Stimulated activated memory B cell treated with anti-CD40 and anti-IgM and Interleukin-4, amounts not matched to agents 10 μg/mL and 1 μg/mL and 100 μg/mL, for 72 hours (primary cell): Measurements from ENCODE around the gene ITGB3.
"Not testable (repeated sequence)": the region's sequence is repeated elsewhere in the genome, so short reads cannot be mapped to it uniquely, and the experiment has no call there.

ENCODE experiments used
- ATAC-seq: fragments of 150-1000 bp; cut with Tn5 transposase; 2 replicates; pipeline ENCODE4 v1.10.0; 2021
- H3K27ac Mint-ChIP-seq: one replicate; pipeline ENCODE4 v1.8.0; 2022; ENCODE audit warnings: mild to moderate bottlenecking, mixed read lengths
- H3K27me3 Mint-ChIP-seq: one replicate; pipeline ENCODE4 v1.8.0; 2022; ENCODE audit warnings: mixed read lengths
- H3K36me3 Mint-ChIP-seq: one replicate; pipeline ENCODE4 v1.8.0; 2022; ENCODE audit warnings: mixed read lengths
- H3K4me1 Mint-ChIP-seq: one replicate; pipeline ENCODE4 v1.8.0; 2022; ENCODE audit warnings: mixed read lengths
- H3K4me3 Mint-ChIP-seq: one replicate; pipeline ENCODE4 v1.8.0; 2022; ENCODE audit warnings: mild to moderate bottlenecking, moderate library complexity, mixed read lengths
- H3K9me3 Mint-ChIP-seq: one replicate; pipeline ENCODE4 v1.8.0; 2022; ENCODE audit warnings: mixed read lengths

The ITGB3 gene

DNA sequence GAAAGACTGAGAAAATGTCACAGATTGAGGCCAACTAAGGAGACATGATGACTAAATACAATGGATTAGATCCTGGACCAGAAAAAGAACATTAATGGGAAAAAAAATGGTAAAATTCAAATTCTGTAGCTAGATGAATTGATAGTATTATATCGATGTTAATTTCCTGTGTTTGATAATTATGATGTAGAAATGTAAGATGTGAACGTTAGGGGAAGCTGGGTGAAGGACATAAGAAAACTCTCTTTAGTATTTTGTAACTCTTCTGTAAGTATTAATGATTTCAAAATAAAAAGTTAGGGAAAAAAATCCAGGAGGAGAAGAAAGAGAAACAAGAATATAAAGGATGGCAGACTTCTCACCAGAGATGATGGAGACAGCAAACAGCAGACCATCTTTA, 2.8 kb upstream of the ITGB3 start:
- H3K27me3 Mint-ChIP-seq, result no peaks in the 10 kb centered on the region
- peaks cover 23% of the 10 kb centered on the region for H3K4me1 Mint-ChIP-seq
- H3K36me3 Mint-ChIP-seq, result no peaks in the 10 kb centered on the region
- no peak for ATAC-seq
- peak overlapping the region; percentile 51 for H3K27ac Mint-ChIP-seq
- no peaks in the 10 kb centered on the region for H3K9me3 Mint-ChIP-seq
- H3K4me3 Mint-ChIP-seq, result no peak overlapping the region

DNA sequence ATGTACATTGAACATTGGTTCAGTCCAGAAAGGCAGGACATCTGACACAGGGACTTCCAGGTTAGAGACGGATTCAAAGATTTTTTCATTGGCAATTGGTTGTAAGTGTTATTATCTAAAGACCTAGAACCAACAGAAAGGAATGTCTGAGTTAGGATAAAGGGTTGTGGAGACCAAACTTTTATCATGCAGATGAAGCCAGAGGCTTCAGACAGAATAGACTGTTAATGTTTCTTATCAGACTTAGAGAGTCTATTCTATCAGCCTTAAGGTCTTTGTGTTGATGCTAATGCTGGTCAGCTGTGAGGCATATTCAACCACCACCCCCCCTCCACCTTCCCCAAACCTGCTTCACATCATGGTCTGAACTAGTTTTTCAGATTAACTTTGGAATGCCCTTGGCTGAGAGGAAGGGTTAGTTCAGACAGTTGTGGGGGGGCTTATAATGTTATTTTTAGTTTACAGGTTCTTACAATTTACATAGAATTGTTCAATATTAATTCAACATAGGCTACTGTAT, 2.1 kb upstream of the ITGB3 start:
- no peak for ATAC-seq
- H3K27me3 Mint-ChIP-seq, result no peaks in the 10 kb centered on the region
- H3K4me1 Mint-ChIP-seq, result peaks cover 23% of the 10 kb centered on the region
- H3K27ac Mint-ChIP-seq, result peak overlapping the region; percentile 51
- no peaks in the 10 kb centered on the region for H3K9me3 Mint-ChIP-seq
- no peaks in the 10 kb centered on the region for H3K36me3 Mint-ChIP-seq
- H3K4me3 Mint-ChIP-seq, result no peak overlapping the region

DNA sequence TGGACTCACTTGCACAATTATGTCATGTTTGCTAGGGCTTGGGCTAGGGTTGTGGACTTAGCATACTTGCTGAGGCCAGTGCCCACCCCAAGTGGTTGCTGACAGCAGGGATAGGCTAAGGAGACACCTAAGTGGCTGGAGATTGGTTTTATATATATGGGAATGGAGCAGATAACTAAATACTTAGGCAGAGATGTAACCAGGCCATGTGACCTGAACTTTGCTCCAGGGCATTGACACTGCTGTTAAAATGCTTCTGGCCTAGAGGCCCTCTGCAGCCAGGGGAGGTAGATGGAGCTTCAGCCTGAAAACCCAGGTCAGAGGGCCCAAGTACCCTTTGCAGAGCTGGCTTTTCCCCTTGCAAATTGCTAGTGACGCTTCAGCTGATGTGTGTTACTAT, 1.4 kb upstream of the ITGB3 start:
- ATAC-seq, result no peak
- Mint-ChIP-seq H3K36me3 (no peaks in the 10 kb centered on the region), H3K4me3 (peak overlapping the region; percentile 96), H3K4me1 (peaks cover 23% of the 10 kb centered on the region), H3K27me3 (no peaks in the 10 kb centered on the region), H3K9me3 (no peaks in the 10 kb centered on the region), H3K27ac (no peak overlapping the region)

DNA sequence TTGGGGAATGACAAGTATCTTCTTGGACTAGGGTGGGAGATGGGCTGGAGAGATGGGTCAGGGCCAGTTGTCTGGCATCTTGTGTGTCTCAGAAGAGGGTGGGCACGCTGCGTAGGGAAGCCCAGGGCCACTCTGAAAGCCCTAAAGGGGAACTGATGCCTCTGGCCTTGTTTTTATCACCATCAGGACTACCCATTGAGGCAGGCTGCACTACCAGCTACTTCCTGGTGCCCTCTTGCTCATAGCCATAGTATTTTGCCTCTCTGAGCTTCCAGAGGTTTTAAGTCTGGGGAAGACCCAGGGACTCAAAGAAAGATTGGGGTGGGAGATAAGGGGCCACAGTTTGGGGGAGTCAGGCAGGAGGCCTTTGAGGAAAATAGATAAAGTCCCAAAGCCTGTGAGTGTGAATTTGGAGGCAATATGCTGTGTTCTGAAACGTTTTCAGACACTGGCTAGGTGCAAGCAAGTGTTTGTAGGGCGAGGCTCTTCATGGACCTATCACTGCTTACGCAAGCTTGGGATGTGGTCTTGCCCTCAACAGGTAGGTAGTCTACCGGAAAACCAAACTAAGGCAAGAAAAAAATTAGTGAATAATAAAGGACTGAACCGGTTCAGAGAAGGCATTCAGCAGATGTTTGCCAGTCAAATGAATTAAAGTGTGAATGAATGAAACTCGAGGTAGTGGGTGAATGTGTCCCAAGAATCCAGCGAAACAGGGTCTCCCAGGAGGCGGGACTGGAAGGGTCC, 688 bp upstream of the ITGB3 start:
- no peak for ATAC-seq
- H3K27ac Mint-ChIP-seq, result peak overlapping the region; percentile 67
- H3K9me3 Mint-ChIP-seq, result no peaks in the 10 kb centered on the region
- H3K36me3 Mint-ChIP-seq, result no peaks in the 10 kb centered on the region
- peaks cover under 1% of the 10 kb centered on the region for H3K27me3 Mint-ChIP-seq
- H3K4me3 Mint-ChIP-seq, result peak overlapping the region; percentile 96
- peaks cover 28% of the 10 kb centered on the region for H3K4me1 Mint-ChIP-seq

DNA sequence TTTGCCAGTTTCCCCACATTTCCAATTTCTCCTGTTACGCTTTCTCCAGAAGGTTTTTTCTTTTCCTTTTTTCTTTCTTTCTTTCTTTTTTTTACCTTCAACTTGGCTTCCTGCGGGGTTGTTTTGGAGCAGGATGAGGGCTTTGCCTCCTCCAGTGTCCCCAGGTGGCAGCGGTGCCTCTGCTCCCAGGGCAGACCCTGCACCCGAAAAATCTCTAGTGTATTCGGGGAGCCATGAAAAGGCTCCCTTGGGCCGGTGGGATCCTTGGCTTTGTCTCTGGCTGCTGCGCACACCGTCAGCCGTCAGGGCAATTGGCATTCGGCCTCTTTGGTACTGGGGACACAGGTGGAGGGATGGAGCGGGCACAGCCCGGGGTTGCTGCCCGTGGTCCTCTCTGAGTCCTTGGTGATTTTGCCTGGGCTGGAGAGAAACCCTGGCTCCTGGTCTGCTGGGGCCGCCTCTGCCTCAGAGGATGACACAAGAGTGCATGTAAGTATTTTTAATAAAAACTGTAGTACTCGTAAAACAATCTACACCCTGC, 846 bp downstream of the ITGB3 start:
- H3K4me3 Mint-ChIP-seq, result peak overlapping the region; percentile 96
- H3K27ac Mint-ChIP-seq, result peak overlapping the region; percentile 93
- H3K36me3 Mint-ChIP-seq, result peaks cover 7% of the 10 kb centered on the region
- peaks cover 10% of the 10 kb centered on the region for H3K27me3 Mint-ChIP-seq
- H3K9me3 Mint-ChIP-seq, result no peaks in the 10 kb centered on the region
- no peak for ATAC-seq
- H3K4me1 Mint-ChIP-seq, result peaks cover 34% of the 10 kb centered on the region

DNA sequence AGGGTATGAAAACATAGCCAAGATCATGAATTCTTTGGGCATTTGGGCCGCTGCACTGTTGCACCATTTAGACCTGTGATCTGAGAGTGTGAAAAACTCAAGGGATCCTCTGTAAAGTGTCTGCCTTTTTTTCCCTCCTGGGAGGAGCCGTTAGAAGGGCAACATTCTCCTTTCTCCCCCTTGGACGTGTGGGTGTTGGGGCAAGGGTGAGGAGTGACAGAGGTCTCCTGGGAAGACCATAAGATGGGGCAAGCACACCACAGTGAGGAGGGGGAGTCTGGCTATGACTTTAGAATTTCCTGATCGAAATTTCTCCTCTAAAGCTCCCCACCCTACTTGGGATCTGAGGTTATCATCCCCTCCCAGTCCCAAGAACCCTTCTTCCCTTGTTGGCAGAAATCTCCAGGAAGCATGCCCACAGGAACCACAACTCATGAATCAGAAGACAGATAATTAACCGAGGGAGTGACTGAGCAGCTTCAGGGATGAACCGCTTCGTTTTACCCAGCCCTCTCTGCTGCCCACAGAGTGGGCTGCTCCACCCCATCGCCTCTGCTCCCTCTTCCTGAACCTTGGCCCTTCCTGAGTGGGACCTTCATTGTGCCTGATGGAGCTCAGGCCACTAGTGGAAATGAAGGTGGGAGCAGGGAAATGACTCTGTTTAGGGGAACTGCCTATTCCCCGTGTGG, 4.2 kb downstream of the ITGB3 start:
- Mint-ChIP-seq H3K36me3 (peaks cover 7% of the 10 kb centered on the region), H3K4me3 (no peak overlapping the region), H3K4me1 (peaks cover 29% of the 10 kb centered on the region), H3K27me3 (peaks cover 10% of the 10 kb centered on the region), H3K27ac (no peak overlapping the region), H3K9me3 (no peaks in the 10 kb centered on the region)
- ATAC-seq, result no peak

DNA sequence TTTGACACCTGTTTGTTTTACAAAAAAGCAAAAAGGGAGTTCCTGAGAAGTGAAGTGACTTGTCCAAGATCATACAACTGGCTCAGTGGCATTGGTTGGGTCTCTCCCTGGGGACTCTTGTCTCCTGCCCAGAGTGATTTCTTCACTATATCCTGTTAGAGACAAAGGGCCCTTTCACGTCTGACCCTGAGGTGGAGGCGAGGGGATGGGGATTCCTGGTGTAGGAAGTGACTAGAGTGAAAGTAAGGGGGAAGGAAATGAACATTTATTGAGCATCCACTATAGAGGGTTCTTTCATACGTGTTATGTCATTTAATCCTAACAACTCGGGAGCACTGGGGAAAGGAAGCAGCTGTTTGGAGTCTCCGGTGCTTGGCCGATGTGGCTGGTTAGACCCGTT, 9.0 kb downstream of the ITGB3 start:
- no peak for ATAC-seq

DNA sequence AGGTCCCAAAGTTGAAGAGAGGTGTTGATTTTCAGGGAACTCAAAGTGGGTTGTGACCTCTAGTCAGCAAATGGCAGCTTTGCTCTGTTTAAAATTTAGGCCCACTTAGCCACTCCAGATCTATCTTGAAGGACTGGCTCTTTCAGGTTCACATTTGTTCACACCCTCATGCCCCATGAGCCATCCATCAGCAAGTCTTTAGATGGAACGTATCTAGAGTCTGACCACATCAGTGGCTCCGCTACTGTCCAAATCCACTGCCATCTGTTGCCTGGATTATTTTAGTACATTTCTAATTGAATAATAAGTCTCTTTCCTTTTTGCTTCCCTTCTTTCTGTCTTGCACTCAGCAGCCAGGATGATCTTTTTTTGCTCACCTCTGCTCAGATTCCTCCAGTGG, 10.5 kb downstream of the ITGB3 start:
- no peak for ATAC-seq
- H3K4me1 Mint-ChIP-seq, result peaks cover 32% of the 10 kb centered on the region
- peaks cover under 1% of the 10 kb centered on the region for H3K36me3 Mint-ChIP-seq
- H3K27ac Mint-ChIP-seq, result no peak overlapping the region
- H3K4me3 Mint-ChIP-seq, result no peak overlapping the region
- H3K9me3 Mint-ChIP-seq, result peaks cover 3% of the 10 kb centered on the region
- no peaks in the 10 kb centered on the region for H3K27me3 Mint-ChIP-seq

More for the DNA sequence above, 9.0 kb downstream of the ITGB3 start:
- Mint-ChIP-seq H3K36me3 (peaks cover 7% of the 10 kb centered on the region), H3K4me3 (no peak overlapping the region), H3K9me3 (peaks cover 3% of the 10 kb centered on the region), H3K27me3 (peaks cover 10% of the 10 kb centered on the region), H3K27ac (no peak overlapping the region), H3K4me1 (peaks cover 41% of the 10 kb centered on the region)

DNA sequence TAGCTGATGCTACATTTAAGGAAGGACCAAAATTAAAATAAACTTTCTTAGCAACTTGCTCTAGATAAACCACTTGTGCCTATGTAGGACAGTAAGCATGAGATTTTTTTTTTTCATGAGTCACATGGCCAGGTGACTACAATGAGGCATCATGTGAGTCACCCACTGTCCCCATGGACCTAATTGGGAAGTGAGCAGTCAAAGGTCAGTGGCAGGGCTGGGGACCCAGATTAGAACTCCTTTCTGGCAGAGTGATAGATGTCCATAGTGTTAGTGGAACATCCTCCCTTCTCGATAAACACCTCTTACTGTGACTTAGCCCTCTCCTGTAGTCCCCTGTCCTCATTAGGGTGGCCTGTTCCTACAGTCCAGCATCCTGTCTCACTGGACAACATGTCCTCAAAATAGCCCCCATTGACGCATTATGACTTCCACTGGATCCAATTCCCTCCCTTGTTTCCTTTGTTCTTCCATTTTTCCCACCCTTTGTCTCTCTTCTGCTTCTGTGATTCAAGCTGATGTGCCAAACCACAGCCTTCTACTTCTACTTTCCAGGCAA, 12.4 kb downstream of the ITGB3 start:
- no peaks in the 10 kb centered on the region for H3K27me3 Mint-ChIP-seq

DNA sequence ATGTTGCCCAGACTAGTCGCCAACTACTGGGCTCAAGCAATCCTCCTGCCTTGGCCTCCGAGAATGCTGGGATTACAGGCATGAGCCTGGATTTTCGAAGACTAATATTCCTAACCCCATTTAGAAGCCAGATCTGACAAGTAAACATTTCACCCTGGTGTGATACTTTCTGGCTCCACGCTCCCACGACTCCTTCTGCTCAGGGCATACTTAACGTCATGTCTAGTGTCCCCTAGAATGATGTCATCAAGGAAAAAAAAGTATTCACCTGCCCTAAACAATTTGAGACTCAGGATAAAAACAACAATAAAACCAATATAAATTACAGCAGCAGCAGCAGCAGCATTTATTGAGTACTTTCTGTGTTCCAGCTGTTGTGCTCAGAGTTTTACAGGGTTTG, 13.2 kb downstream of the ITGB3 start:
- Mint-ChIP-seq H3K9me3 (peaks cover 10% of the 10 kb centered on the region), H3K36me3 (peaks cover 8% of the 10 kb centered on the region), H3K27ac (peak overlapping the region; percentile 38), H3K4me3 (no peak overlapping the region), H3K4me1 (peaks cover 45% of the 10 kb centered on the region), H3K27me3 (no peaks in the 10 kb centered on the region)
- ATAC-seq, result no peak

More for the DNA sequence above, 12.4 kb downstream of the ITGB3 start:
- Mint-ChIP-seq H3K27ac (peak overlapping the region; percentile 38), H3K4me3 (no peak overlapping the region), H3K9me3 (peaks cover 10% of the 10 kb centered on the region), H3K36me3 (peaks cover 8% of the 10 kb centered on the region), H3K4me1 (peaks cover 43% of the 10 kb centered on the region)
- peak; percentile 91 for ATAC-seq

DNA sequence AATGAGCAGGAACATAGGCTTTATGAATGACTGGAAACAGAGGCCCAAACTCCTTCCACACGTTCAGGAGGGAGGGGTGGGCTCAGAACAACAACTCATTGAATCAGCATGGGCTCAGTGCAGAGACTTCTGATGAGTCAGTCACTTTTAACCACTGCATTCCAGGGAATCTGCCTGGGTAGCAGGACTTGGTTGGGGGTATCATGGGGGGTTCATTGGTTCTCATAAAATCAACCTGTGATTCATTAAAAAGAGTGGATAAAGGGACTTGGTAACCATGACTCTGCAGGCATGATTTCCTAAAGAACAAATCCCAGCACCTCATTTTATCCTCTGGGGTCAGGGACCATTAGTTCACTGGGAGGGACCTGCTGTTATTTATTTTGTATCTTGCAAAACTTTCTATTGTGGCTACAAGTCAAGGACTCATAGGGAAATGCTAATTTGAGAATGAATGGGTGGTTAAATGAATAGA, 13.8 kb downstream of the ITGB3 start:
- H3K9me3 Mint-ChIP-seq, result peaks cover 10% of the 10 kb centered on the region
- no peaks in the 10 kb centered on the region for H3K27me3 Mint-ChIP-seq
- H3K36me3 Mint-ChIP-seq, result peaks cover 8% of the 10 kb centered on the region
- ATAC-seq, result no peak
- no peak overlapping the region for H3K27ac Mint-ChIP-seq
- peaks cover 45% of the 10 kb centered on the region for H3K4me1 Mint-ChIP-seq
- H3K4me3 Mint-ChIP-seq, result no peak overlapping the region

DNA sequence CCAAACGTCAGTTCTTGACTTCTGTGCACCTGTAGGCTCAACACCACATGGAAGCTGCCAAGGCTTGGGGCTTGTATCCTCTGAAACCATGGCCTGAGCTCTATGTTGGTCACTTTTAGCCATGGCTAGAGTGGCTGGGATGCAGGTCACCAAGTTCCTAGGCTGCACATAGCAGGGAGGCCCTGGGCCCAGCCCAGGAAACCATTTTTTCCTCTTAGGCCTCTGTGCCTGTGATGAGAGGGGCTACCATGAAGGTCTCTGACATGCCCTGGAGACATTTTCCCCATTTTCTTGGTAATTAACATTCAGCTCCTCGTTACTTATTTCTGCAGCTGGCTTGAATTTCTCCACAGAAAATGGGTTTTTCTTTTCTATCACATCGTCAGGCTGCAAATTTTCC, 15.3 kb downstream of the ITGB3 start:
- not testable (repeated sequence) for H3K27ac Mint-ChIP-seq, ATAC-seq
- H3K36me3 Mint-ChIP-seq, result peaks cover 13% of the 10 kb centered on the region

DNA sequence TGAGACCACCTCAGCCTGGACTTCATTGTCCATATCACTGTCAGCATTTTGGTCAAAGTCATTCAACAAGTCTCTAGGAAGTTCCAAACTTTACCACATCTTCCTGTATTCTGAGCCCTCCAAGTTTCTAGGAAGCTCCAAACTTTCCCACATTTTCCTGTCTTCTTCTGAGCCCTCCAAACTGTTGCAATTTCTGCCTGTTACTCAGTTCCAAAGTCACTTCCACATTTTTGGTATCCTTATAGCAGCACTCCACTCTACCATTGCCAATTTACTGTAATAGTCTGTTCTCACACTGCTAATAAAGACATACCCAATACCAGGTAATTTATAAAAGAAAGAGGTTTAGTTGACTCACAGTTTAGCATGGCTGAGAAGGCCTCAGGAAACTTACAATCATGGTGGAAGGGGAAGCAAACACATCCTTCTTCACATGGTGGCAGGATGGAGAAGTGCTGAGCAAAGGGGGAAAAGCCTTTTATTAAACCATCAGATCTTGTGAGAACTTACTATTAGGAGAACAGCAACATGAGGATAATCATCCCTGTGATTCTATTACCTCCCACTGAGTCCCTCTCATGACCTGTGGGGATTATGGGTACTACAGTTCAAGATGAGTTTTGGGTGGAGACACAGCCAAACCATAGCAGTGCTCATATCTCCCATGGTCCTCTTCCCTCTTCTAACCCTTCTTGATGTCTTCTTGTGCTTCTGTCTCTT, 16.1 kb downstream of the ITGB3 start:
- Mint-ChIP-seq H3K9me3 (peaks cover 10% of the 10 kb centered on the region), H3K4me1 (peaks cover 43% of the 10 kb centered on the region), H3K36me3 (peaks cover 13% of the 10 kb centered on the region)
- ATAC-seq, H3K27ac Mint-ChIP-seq, H3K27me3 Mint-ChIP-seq, H3K4me3 Mint-ChIP-seq: not testable (repeated sequence)

More for the DNA sequence above, 15.3 kb downstream of the ITGB3 start:
- not testable (repeated sequence) for H3K27me3 Mint-ChIP-seq, H3K4me3 Mint-ChIP-seq
- Mint-ChIP-seq H3K9me3 (peaks cover 10% of the 10 kb centered on the region), H3K4me1 (peaks cover 44% of the 10 kb centered on the region)

DNA sequence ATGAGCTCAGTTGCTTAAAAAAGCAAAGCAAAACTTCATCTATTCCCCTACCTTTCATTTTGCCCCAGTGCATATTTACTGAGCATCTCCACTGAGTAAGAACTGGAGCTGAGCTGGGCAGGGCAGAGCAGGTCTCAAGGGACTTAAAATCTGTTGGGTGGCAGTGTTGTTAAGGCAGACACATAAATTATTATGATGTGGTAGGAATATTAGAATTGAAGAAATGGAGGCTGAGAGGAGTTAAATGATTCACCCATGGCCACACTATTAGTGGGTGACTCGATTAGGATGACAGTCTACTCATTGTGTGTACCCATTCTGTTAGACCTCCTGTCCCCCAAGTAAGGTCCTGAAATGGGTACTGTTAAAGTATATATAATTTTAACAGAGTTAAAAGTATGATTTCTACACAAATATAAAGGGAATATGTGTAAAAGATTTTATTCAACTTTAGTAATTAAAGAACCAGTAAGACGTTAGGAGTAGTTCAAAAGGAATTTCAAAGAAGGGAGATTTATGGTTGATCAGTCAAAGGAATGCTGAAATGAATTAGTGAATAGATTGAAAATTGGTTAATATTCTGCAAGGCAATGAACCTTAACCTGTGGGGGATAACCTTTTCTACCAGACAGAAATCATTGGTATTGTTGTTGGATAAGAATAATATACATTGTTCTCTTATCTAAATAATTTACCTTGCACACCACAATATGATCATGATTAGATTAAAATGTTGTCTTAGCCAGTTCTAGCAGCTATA, 17.5 kb downstream of the ITGB3 start:
- H3K9me3 Mint-ChIP-seq, result peaks cover 8% of the 10 kb centered on the region
- peak; percentile 71 for ATAC-seq
- H3K4me3 Mint-ChIP-seq, result no peak overlapping the region
- H3K27me3 Mint-ChIP-seq, result no peaks in the 10 kb centered on the region
- peaks cover 45% of the 10 kb centered on the region for H3K4me1 Mint-ChIP-seq
- H3K27ac Mint-ChIP-seq, result peak overlapping the region; percentile 43
- peaks cover 19% of the 10 kb centered on the region for H3K36me3 Mint-ChIP-seq
